A549 (cell line): ENCODE data around the gene PLEKHG3. TPM values are rescaled to one million over a fixed set of nuclear protein-coding genes. Genes with fewer than 3 reads are reported as not detected.
A peak's percentile ranks its signal among the peaks of the same experiment; 100 is the strongest.

Experiments used
- ATAC-seq, 2 experiments: fragments of 200-7000 bp in 1 of 2; fragments of >200 bp in 1 of 2; cut with Nextera tagmentation in 1 of 2; cut with Tn5 transposase in 1 of 2; 3 replicates each; pipeline versions ENCODE4 v1.8.0 to v1.9.1; 2018 to 2020; ENCODE audit warnings: mild to moderate bottlenecking in 1 of 2, moderate library complexity in 1 of 2
- CTCF ChIA-PET: fragments of 300-600 bp; sonication (Branson Sonifier 250); formaldehyde crosslinking; extraction: SDS; loops from one replicate; lab custom pipeline; 2021; ENCODE audit warnings: antibody characterized with exemption, inconsistent platforms; lab: Yijun Ruan, JAX
- POLR2A ChIA-PET: fragments of 350-600 bp; formaldehyde crosslinking; extraction: SDS; loops from one replicate; lab custom pipeline; 2021; ENCODE audit warnings: antibody characterized with exemption, inconsistent platforms; lab: Yijun Ruan, JAX
- DNase-seq, 2 experiments: peaks; one replicate each; pipeline versions ENCODE4 v3.0.0 to v3.0.0-alpha.2; 2011 to 2016; ENCODE audit warnings: low read depth in 1 of 2, low spot score in 1 of 2
- FAIRE-seq: peaks from 2 replicates; lab custom pipeline; 2011; peaks lifted over from hg19 to GRCh38; lab: Jason Lieb, UNC
- H3K27ac ChIP-seq, 2 experiments: fragments of >200 bp; sonication (Bioruptor Twin); formaldehyde crosslinking; 3 replicates each; pipeline ENCODE4 v1.5.1; 2016 to 2017
- H3K4me1 ChIP-seq: fragments of >200 bp; sonication (Bioruptor Twin); formaldehyde crosslinking; 3 replicates; pipeline ENCODE4 v1.6.1; 2016
- H3K4me2 ChIP-seq: fragments of >200 bp; sonication (Bioruptor Twin); formaldehyde crosslinking; 3 replicates; pipeline ENCODE4 v1.6.1; 2016
- H3K4me3 ChIP-seq: fragments of >200 bp; sonication (Bioruptor Twin); formaldehyde crosslinking; 3 replicates; pipeline ENCODE4 v1.5.1; 2016
- H3K9me3 ChIP-seq: fragments of >200 bp; sonication (Bioruptor Twin); formaldehyde crosslinking; 3 replicates; pipeline ENCODE4 v1.6.1; 2016
- CBX8 ChIP-seq: fragments of 200-600 bp; sonication (generic); IDR thresholded peaks from 2 replicates; pipeline ENCODE4 v1.6.1; 2016
- CHD2 ChIP-seq: fragments of 150-350 bp; IDR thresholded peaks from 2 replicates; pipeline ENCODE4 v1.6.1; 2014; ENCODE audit warnings: low read length; ENCODE audit not compliant: partially characterized antibody
- EHF ChIP-seq: fragments of 250-450 bp; sonication (Bioruptor Pico); IDR thresholded peaks from 2 replicates; pipeline ENCODE4 v1.5.0; 2020; ENCODE audit warnings: mild to moderate bottlenecking
- EHMT2 ChIP-seq: fragments of 200-600 bp; sonication (generic); IDR thresholded peaks from 2 replicates; pipeline ENCODE4 v1.6.1; 2016; ENCODE audit warnings: antibody characterized with exemption, low read depth, mild to moderate bottlenecking, moderate library complexity
- GATA3 ChIP-seq: IDR thresholded peaks from 2 replicates; pipeline ENCODE4 v1.6.1; 2012; ENCODE audit warnings: borderline replicate concordance
- HDAC2 ChIP-seq: fragments of 200-600 bp; sonication (generic); IDR thresholded peaks from 2 replicates; pipeline ENCODE4 v1.6.1; 2016
- JUNB ChIP-seq: fragments of >200 bp; sonication (Bioruptor Twin); formaldehyde crosslinking; IDR thresholded peaks from 2 replicates; pipeline ENCODE4 v1.6.1; 2016
- KDM1A ChIP-seq: fragments of 200-600 bp; sonication (generic); IDR thresholded peaks from 2 replicates; pipeline ENCODE4 v1.6.1; 2016; ENCODE audit warnings: low read depth, mild to moderate bottlenecking
- MAFK ChIP-seq: fragments of 450-650 bp; IDR thresholded peaks from 2 replicates; pipeline ENCODE4 v1.6.1; 2014; ENCODE audit not compliant: partially characterized antibody
- MAZ ChIP-seq: fragments of 150-350 bp; IDR thresholded peaks from 2 replicates; pipeline ENCODE4 v1.6.1; 2014; ENCODE audit warnings: antibody characterized with exemption, low read depth, low read length, borderline replicate concordance
- NFE2L2 ChIP-seq: fragments of 150-350 bp; conservative IDR thresholded peaks from 2 replicates; pipeline ENCODE4 v1.6.1; 2014; ENCODE audit warnings: low read length
- PHF8 ChIP-seq: fragments of 200-600 bp; sonication (generic); IDR thresholded peaks from 2 replicates; pipeline ENCODE4 v1.6.1; 2016; ENCODE audit warnings: low read depth, mild to moderate bottlenecking, antibody characterized with exemption, moderate library complexity, borderline replicate concordance
- RARB ChIP-seq: fragments of 250-450 bp; sonication (Bioruptor Pico); IDR thresholded peaks from 2 replicates; pipeline ENCODE4 v1.8.0; 2021; ENCODE audit warnings: mild to moderate bottlenecking, moderate library complexity
- RNF2 ChIP-seq: fragments of 200-600 bp; sonication (generic); IDR thresholded peaks from 2 replicates; pipeline ENCODE4 v1.6.1; 2016; ENCODE audit warnings: low read depth, mild to moderate bottlenecking, antibody characterized with exemption, moderate library complexity, borderline replicate concordance
- SMC3 ChIP-seq: fragments of >200 bp; sonication (Bioruptor Twin); formaldehyde crosslinking; IDR thresholded peaks from 3 replicates; pipeline ENCODE4 v1.6.1; 2018; ENCODE audit warnings: inconsistent platforms
- TP53 ChIP-seq: fragments of 250-450 bp; sonication (Bioruptor Pico); IDR thresholded peaks from 2 replicates; pipeline ENCODE4 v1.5.0; 2021; ENCODE audit warnings: mild to moderate bottlenecking, moderate library complexity
- ZC3H11A ChIP-seq: fragments of 450-650 bp; IDR thresholded peaks from 2 replicates; pipeline ENCODE4 v1.6.1; 2014; ENCODE audit warnings: antibody characterized with exemption, mild to moderate bottlenecking
- ZFP36 ChIP-seq: fragments of 450-650 bp; IDR thresholded peaks from 2 replicates; pipeline ENCODE4 v1.6.1; 2014; ENCODE audit warnings: borderline replicate concordance; ENCODE audit not compliant: partially characterized antibody
- ZNF302 ChIP-seq: fragments of 250-450 bp; sonication (Bioruptor Pico); IDR thresholded peaks from 2 replicates; pipeline ENCODE4 v1.9.0; 2021; ENCODE audit warnings: inconsistent platforms, mild to moderate bottlenecking, moderate library complexity
- WGBS: methylation state at CpG from one replicate; pipeline ENCODE4 v1.1.6; 2017; ENCODE audit errors: missing lambda C conversion rate; 5-methylcytosine and 5-hydroxymethylcytosine counted together
- polyA plus RNA-seq, 4 experiments: library from polyadenylated mRNA; depleted of rRNA in 3 of 4; stranded (reverse); fragments of >200 nt; fragmentation: RNase III in 1 of 4; extraction: RNeasy Plus Mini Kit Qiagen cat#74134 plus additional on column Dnase treatment in 1 of 4; gene quantifications; 2 replicates in 3 of 4; 3 replicates in 1 of 4; pipeline ENCODE4 v1.2.3, GENCODE V29; 2011 to 2017
- TF ChIP-seq, protein P1 (sequence below): IDR thresholded peaks from 2 replicates; pipeline ENCODE4 v1.6.1; 2012; ENCODE audit warnings: low read depth, borderline replicate concordance
- TF ChIP-seq, protein P2 (sequence below): fragments of 150-350 bp; IDR thresholded peaks from 2 replicates; pipeline ENCODE4 v1.6.1; 2014; ENCODE audit warnings: low read depth, mild to moderate bottlenecking, low read length
- TF ChIP-seq, protein P3 (sequence below): fragments of >200 bp; sonication (Bioruptor Twin); formaldehyde crosslinking; IDR thresholded peaks from 3 replicates; pipeline ENCODE4 v1.6.1; 2016
- TF ChIP-seq, protein P4 (sequence below): fragments of 200-600 bp; sonication (generic); IDR thresholded peaks from 2 replicates; pipeline ENCODE4 v1.6.1; 2016; ENCODE audit warnings: antibody characterized with exemption, mild to moderate bottlenecking, moderate library complexity
- TF ChIP-seq, protein P5 (sequence below): fragments of >200 bp; sonication (Bioruptor Twin); formaldehyde crosslinking; IDR thresholded peaks from 2 replicates; pipeline ENCODE4 v1.6.1; 2016
- TF ChIP-seq, protein P6 (sequence below): fragments of >200 bp; sonication (Bioruptor Twin); formaldehyde crosslinking; IDR thresholded peaks from 3 replicates; pipeline ENCODE4 v1.5.1; 2016
- TF ChIP-seq, protein P7 (sequence below): fragments of 250-450 bp; sonication (Bioruptor Pico); IDR thresholded peaks from 2 replicates; pipeline ENCODE4 v1.5.0; 2021; ENCODE audit warnings: mild to moderate bottlenecking, moderate library complexity, borderline replicate concordance

The PLEKHG3 gene
- polyA plus RNA-seq, 2 of the 4 experiments (the other 2 are of a cell fraction): 21.9 to 30.5 TPM

DNA sequence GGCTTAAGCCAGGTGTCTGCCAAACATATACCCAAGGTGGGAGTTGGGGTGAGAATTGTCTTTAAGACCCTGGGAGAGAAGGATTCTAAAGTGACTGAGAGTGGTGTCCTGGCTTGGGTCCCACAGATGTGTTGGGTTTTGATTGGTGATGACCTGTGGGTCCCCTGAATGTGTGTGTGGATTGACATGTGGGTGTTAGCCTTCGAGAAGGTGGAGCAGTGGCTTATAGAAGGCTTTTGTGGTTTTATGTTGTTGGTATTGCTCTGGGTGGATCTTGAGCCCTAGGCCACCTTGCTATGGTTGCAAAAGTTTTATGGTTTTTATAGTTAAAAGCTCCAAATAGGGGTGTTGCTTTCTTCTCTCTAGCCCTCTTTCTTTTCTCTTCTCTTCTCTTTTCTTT is 29.7 kb downstream of the PLEKHG3 start:
- TF ChIP-seq PHF8 (no peak), TP53 (CRISPR knock-in tag) (no peak), NFE2L2 (no peak), EHF (CRISPR knock-in tag) (no peak), ZNF302 (CRISPR knock-in tag) (no peak), KDM1A (no peak), GATA3 (no peak), SMC3 (no peak), HDAC2 (no peak), MAFK (no peak), CHD2 (no peak), ZC3H11A (no peak)
- TF ChIP-seq, protein P1, sequence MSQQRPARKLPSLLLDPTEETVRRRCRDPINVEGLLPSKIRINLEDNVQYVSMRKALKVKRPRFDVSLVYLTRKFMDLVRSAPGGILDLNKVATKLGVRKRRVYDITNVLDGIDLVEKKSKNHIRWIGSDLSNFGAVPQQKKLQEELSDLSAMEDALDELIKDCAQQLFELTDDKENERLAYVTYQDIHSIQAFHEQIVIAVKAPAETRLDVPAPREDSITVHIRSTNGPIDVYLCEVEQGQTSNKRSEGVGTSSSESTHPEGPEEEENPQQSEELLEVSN: no peak
- TF ChIP-seq, protein P2, sequence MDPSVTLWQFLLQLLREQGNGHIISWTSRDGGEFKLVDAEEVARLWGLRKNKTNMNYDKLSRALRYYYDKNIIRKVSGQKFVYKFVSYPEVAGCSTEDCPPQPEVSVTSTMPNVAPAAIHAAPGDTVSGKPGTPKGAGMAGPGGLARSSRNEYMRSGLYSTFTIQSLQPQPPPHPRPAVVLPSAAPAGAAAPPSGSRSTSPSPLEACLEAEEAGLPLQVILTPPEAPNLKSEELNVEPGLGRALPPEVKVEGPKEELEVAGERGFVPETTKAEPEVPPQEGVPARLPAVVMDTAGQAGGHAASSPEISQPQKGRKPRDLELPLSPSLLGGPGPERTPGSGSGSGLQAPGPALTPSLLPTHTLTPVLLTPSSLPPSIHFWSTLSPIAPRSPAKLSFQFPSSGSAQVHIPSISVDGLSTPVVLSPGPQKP: no peak
- TF ChIP-seq, protein P3, sequence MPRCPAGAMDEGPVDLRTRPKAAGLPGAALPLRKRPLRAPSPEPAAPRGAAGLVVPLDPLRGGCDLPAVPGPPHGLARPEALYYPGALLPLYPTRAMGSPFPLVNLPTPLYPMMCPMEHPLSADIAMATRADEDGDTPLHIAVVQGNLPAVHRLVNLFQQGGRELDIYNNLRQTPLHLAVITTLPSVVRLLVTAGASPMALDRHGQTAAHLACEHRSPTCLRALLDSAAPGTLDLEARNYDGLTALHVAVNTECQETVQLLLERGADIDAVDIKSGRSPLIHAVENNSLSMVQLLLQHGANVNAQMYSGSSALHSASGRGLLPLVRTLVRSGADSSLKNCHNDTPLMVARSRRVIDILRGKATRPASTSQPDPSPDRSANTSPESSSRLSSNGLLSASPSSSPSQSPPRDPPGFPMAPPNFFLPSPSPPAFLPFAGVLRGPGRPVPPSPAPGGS: no peak
- peaks cover 21% of the 10 kb centered on the region; the same call in 2 of the 3 replicates for H3K4me1 ChIP-seq
- CTCF ChIA-PET: interaction anchor here (0.6 to 1.6 kb wide), 6 partner anchors 16 to 90 kb away, joined by 3 to 5 read pairs (median 3); no protein-coding TSS in a partner anchor
- WGBS: 94% methylated on average over 1 of the region's 1 CpG
- H3K9me3 ChIP-seq: no peaks in the 10 kb centered on the region
- ATAC-seq (no peak), FAIRE-seq (no peak), DNase-seq (no peak)
- H3K4me2 ChIP-seq: no peak overlapping the region
- no peak overlapping the region for H3K4me3 ChIP-seq
- no peak overlapping the region for H3K27ac ChIP-seq
- POLR2A ChIA-PET: no interaction called here

DNA sequence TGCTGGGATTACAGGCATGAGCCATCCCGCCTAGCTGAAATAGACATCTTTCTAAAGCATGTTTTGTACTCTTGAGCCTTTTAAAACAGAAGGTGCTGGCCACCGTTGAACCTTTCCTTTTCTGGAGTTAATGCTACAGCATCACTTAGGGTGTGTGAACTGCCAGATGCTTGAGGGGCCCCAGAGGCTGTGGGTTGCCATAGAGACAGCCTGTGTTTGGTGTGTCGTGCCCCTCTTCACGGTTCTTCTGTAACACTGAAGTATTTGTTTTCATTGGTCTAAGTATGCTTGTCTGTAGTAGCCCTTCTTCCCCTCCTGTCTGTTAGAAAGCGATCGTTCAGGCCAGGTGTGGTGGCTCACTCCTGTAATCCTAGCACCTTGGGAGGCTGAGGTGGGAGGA is 30.8 kb downstream of the PLEKHG3 start:
- no peak for FAIRE-seq
- no peak for ATAC-seq
- no peak for DNase-seq
- TF ChIP-seq EHMT2 (no peak), ZNF302 (CRISPR knock-in tag) (no peak), RNF2 (no peak), CBX8 (no peak), SMC3 (no peak), MAZ (no peak), HDAC2 (no peak), RARB (no peak), JUNB (no peak), ZFP36 (no peak)
- TF ChIP-seq, protein P4, sequence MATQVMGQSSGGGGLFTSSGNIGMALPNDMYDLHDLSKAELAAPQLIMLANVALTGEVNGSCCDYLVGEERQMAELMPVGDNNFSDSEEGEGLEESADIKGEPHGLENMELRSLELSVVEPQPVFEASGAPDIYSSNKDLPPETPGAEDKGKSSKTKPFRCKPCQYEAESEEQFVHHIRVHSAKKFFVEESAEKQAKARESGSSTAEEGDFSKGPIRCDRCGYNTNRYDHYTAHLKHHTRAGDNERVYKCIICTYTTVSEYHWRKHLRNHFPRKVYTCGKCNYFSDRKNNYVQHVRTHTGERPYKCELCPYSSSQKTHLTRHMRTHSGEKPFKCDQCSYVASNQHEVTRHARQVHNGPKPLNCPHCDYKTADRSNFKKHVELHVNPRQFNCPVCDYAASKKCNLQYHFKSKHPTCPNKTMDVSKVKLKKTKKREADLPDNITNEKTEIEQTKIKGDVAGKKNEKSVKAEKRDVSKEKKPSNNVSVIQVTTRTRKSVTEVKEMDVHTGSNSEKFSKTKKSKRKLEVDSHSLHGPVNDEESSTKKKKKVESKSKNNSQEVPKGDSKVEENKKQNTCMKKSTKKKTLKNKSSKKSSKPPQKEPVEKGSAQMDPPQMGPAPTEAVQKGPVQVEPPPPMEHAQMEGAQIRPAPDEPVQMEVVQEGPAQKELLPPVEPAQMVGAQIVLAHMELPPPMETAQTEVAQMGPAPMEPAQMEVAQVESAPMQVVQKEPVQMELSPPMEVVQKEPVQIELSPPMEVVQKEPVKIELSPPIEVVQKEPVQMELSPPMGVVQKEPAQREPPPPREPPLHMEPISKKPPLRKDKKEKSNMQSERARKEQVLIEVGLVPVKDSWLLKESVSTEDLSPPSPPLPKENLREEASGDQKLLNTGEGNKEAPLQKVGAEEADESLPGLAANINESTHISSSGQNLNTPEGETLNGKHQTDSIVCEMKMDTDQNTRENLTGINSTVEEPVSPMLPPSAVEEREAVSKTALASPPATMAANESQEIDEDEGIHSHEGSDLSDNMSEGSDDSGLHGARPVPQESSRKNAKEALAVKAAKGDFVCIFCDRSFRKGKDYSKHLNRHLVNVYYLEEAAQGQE: no peak
- TF ChIP-seq, protein P5, sequence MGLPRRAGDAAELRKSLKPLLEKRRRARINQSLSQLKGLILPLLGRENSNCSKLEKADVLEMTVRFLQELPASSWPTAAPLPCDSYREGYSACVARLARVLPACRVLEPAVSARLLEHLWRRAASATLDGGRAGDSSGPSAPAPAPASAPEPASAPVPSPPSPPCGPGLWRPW: no peak
- TF ChIP-seq, protein P6, sequence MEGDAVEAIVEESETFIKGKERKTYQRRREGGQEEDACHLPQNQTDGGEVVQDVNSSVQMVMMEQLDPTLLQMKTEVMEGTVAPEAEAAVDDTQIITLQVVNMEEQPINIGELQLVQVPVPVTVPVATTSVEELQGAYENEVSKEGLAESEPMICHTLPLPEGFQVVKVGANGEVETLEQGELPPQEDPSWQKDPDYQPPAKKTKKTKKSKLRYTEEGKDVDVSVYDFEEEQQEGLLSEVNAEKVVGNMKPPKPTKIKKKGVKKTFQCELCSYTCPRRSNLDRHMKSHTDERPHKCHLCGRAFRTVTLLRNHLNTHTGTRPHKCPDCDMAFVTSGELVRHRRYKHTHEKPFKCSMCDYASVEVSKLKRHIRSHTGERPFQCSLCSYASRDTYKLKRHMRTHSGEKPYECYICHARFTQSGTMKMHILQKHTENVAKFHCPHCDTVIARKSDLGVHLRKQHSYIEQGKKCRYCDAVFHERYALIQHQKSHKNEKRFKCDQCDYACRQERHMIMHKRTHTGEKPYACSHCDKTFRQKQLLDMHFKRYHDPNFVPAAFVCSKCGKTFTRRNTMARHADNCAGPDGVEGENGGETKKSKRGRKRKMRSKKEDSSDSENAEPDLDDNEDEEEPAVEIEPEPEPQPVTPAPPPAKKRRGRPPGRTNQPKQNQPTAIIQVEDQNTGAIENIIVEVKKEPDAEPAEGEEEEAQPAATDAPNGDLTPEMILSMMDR: no peak
- TF ChIP-seq, protein P7, sequence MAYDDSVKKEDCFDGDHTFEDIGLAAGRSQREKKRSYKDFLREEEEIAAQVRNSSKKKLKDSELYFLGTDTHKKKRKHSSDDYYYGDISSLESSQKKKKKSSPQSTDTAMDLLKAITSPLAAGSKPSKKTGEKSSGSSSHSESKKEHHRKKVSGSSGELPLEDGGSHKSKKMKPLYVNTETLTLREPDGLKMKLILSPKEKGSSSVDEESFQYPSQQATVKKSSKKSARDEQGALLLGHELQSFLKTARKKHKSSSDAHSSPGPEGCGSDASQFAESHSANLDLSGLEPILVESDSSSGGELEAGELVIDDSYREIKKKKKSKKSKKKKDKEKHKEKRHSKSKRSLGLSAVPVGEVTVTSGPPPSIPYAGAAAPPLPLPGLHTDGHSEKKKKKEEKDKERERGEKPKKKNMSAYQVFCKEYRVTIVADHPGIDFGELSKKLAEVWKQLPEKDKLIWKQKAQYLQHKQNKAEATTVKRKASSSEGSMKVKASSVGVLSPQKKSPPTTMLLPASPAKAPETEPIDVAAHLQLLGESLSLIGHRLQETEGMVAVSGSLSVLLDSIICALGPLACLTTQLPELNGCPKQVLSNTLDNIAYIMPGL (CRISPR knock-in tag): no peak

More for the DNA sequence above, 30.8 kb downstream of the PLEKHG3 start:
- H3K9me3 ChIP-seq: no peaks in the 10 kb centered on the region
- CTCF ChIA-PET: interaction anchor here (0.9 to 1.6 kb wide), 5 partner anchors 11 to 60 kb away, joined by 3 to 5 read pairs (median 3); no protein-coding TSS in a partner anchor
- no peak overlapping the region for H3K4me3 ChIP-seq
- H3K4me1 ChIP-seq: peaks cover 17% of the 10 kb centered on the region; the same call in 2 of the 3 replicates
- no peak overlapping the region for H3K4me2 ChIP-seq
- 94% methylated on average over 6 of the region's 6 CpGs for WGBS
- POLR2A ChIA-PET: interaction anchor here (0.6 kb wide), 1 partner anchor 32 kb away, joined by 3 read pairs; no protein-coding TSS in a partner anchor
- peak overlapping the region in 1 of 2 experiments; percentile 4; a peak in 1 of 6 replicates for H3K27ac ChIP-seq
